ENCODE results near the gene PP2D1. TPM values are rescaled to one million over a fixed set of nuclear protein-coding genes. Genes with fewer than 3 reads are reported as not detected.

The PP2D1 gene
- total and polyA plus RNA-seq, 9 of the 15 experiments (the other 6 are each of a cell fraction or from before 2014, with no cell fraction given): 0.07 to 0.10 TPM; not detected in 7

GRCh38 chr3:19945969-19946831 lies 65.9 kb downstream of the PP2D1 start (continued):
- TF ChIP-seq, protein P1, sequence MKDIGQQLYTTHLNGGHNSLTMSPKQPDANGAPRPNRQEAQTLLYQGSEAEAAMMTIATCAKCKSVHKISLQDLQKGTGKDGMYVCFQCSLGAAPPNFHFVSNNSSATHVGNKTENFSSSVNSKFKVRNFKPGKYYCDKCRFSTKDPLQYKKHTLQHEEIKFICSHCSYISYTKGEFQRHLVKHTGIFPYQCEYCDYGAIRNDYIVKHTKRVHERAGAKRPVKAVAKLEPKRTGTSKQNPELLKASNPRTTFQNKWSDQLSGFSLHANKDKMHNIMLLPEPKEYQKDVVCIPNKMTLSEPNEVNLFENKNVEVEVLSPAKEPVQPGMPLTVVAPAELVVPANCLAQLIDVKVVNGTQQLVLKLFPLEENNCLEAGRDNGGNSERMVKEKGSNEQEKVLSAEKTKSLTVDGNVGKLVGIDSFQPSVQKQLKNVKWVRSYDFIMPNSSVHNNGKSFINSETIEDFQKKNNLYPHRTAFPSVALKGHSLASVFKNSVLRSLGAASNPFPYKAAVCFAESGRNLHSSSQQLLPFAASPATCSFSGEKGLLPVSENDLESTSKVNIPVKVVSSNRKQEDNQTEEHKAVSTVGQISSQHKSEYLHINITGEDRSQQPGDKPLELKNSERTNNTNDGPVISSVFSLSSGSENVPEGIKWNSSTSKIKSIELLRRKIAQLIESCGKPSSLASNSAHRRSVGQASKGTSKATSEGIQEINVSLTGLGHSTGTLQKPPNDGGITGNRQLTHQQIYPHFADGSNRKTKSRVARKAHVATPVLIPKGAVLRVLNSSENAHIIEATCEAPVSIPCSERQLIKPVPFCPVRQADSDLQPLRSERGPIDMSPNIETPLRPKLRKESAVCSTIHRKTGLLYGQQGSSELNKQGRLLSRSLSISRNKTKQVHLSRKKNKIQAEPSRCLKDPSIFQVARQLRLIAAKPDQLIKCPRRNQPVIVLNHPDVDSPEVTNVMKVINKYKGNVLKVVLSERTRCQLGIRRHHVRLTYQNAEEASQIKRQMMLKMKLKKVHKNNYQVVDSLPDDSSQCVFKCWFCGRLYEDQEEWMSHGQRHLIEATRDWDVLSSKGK (CRISPR knock-in tag; IDR thresholded peaks at IDR 0.05): no peak
- TF ChIP-seq, protein P2, sequence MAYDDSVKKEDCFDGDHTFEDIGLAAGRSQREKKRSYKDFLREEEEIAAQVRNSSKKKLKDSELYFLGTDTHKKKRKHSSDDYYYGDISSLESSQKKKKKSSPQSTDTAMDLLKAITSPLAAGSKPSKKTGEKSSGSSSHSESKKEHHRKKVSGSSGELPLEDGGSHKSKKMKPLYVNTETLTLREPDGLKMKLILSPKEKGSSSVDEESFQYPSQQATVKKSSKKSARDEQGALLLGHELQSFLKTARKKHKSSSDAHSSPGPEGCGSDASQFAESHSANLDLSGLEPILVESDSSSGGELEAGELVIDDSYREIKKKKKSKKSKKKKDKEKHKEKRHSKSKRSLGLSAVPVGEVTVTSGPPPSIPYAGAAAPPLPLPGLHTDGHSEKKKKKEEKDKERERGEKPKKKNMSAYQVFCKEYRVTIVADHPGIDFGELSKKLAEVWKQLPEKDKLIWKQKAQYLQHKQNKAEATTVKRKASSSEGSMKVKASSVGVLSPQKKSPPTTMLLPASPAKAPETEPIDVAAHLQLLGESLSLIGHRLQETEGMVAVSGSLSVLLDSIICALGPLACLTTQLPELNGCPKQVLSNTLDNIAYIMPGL (CRISPR knock-in tag; IDR thresholded peaks at IDR 0.05): peak; percentile 11; the same call in 1 of the 2 replicates
- 0 out of 2 replicates have a peak, but pooled peaks have one; percentile 25 for TF ChIP-seq ZNF3 (CRISPR knock-in tag; IDR thresholded peaks at IDR 0.05)
- TF ChIP-seq, protein P3, sequence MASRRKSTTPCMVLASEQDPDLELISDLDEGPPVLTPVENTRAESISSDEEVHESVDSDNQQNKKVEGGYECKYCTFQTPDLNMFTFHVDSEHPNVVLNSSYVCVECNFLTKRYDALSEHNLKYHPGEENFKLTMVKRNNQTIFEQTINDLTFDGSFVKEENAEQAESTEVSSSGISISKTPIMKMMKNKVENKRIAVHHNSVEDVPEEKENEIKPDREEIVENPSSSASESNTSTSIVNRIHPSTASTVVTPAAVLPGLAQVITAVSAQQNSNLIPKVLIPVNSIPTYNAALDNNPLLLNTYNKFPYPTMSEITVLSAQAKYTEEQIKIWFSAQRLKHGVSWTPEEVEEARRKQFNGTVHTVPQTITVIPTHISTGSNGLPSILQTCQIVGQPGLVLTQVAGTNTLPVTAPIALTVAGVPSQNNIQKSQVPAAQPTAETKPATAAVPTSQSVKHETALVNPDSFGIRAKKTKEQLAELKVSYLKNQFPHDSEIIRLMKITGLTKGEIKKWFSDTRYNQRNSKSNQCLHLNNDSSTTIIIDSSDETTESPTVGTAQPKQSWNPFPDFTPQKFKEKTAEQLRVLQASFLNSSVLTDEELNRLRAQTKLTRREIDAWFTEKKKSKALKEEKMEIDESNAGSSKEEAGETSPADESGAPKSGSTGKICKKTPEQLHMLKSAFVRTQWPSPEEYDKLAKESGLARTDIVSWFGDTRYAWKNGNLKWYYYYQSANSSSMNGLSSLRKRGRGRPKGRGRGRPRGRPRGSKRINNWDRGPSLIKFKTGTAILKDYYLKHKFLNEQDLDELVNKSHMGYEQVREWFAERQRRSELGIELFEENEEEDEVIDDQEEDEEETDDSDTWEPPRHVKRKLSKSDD (conservative IDR thresholded peaks at IDR 0.05; ENCODE audit: low read length): no peak
- TF ChIP-seq ZNF212 (CRISPR knock-in tag; IDR thresholded peaks at IDR 0.05): 0 out of 2 replicates have a peak, but pooled peaks have one; percentile 81
- 0 out of 2 replicates have a peak, but pooled peaks have one; percentile 41 for TF ChIP-seq FOXM1 (IDR thresholded peaks at IDR 0.05; ENCODE audit: low read depth)
- TF ChIP-seq FOXM1 (CRISPR knock-in tag; IDR thresholded peaks at IDR 0.05; ENCODE audit: low read depth): no peak
- TF ChIP-seq ZNF134 (CRISPR knock-in tag; conservative IDR thresholded peaks at IDR 0.05): 0 out of 2 replicates have a peak, but pooled peaks have one; percentile 32
- no peak for TF ChIP-seq PREB (CRISPR knock-in tag; IDR thresholded peaks at IDR 0.05)
- TF ChIP-seq XRCC5 (IDR thresholded peaks at IDR 0.05; ENCODE audit: low read depth, low read length): no peak
- TF ChIP-seq TEAD1 (CRISPR knock-in tag; IDR thresholded peaks at IDR 0.05): peak in 1 of 2 experiments; percentile 45; a peak in 1 of 4 replicates
- TF ChIP-seq CEBPB (tag; IDR thresholded peaks at IDR 0.05): peak; percentile 57; the same call in 1 of the 2 replicates
- TF ChIP-seq, protein P4, sequence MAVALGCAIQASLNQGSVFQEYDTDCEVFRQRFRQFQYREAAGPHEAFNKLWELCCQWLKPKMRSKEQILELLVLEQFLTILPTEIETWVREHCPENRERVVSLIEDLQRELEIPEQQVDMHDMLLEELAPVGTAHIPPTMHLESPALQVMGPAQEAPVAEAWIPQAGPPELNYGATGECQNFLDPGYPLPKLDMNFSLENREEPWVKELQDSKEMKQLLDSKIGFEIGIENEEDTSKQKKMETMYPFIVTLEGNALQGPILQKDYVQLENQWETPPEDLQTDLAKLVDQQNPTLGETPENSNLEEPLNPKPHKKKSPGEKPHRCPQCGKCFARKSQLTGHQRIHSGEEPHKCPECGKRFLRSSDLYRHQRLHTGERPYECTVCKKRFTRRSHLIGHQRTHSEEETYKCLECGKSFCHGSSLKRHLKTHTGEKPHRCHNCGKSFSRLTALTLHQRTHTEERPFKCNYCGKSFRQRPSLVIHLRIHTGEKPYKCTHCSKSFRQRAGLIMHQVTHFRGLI (CRISPR knock-in tag; IDR thresholded peaks at IDR 0.05): peak; percentile 41; the same call in 1 of the 2 replicates
- no peak for TF ChIP-seq ZNF699 (CRISPR knock-in tag; IDR thresholded peaks at IDR 0.05; ENCODE audit: insufficient replicate concordance)
- TF ChIP-seq SRSF9 (IDR thresholded peaks at IDR 0.05; ENCODE audit: borderline replicate concordance, low read depth, low read length): no peak

Measured in K562 (cell line).